22Rv1 (cell line): Measurements from ENCODE around the gene PACS1.

Experiments used
- ZFX ChIP-seq: fragments of 450-650 bp; IDR thresholded peaks from 2 replicates; pipeline ENCODE4 v1.6.1; 2017; ENCODE audit warnings: antibody characterized with exemption, borderline replicate concordance
- TF ChIP-seq, protein P1 (sequence below): fragments of 450-650 bp; IDR thresholded peaks from 2 replicates; pipeline ENCODE4 v1.5.1; 2017; ENCODE audit warnings: mild to moderate bottlenecking

DNA sequence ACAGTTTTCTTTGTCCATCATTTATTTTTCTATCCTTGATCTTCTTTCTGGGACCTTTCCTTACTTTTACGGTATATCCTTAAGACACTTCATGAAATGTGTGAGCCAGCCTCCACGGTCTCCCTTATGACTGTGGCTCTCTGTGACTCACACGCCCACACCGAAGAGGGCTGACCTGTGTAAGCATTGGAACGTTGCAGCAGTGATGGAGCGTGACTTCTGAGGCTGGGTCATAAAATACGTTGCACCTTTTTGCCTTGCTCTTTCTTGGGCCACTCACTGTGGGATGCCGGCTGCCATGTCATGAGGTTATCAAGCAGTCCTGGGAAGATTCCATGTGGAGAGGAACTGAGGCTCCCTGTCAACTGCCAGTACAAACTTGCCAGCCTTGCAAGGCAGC, 102.1 kb downstream of the PACS1 start:
- TF ChIP-seq, protein P1, sequence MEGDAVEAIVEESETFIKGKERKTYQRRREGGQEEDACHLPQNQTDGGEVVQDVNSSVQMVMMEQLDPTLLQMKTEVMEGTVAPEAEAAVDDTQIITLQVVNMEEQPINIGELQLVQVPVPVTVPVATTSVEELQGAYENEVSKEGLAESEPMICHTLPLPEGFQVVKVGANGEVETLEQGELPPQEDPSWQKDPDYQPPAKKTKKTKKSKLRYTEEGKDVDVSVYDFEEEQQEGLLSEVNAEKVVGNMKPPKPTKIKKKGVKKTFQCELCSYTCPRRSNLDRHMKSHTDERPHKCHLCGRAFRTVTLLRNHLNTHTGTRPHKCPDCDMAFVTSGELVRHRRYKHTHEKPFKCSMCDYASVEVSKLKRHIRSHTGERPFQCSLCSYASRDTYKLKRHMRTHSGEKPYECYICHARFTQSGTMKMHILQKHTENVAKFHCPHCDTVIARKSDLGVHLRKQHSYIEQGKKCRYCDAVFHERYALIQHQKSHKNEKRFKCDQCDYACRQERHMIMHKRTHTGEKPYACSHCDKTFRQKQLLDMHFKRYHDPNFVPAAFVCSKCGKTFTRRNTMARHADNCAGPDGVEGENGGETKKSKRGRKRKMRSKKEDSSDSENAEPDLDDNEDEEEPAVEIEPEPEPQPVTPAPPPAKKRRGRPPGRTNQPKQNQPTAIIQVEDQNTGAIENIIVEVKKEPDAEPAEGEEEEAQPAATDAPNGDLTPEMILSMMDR, result no peak
- no peak for TF ChIP-seq ZFX
